A549 (cell line): ENCODE measurements around the gene GLB1L3. TPM values are rescaled to one million over a fixed set of nuclear protein-coding genes. Genes with fewer than 3 reads are reported as not detected.

Experiments used
- ATAC-seq, 2 experiments: fragments of 200-7000 bp in 1 of 2; fragments of >200 bp in 1 of 2; cut with Nextera tagmentation in 1 of 2; cut with Tn5 transposase in 1 of 2; 3 replicates each; pipeline versions ENCODE4 v1.8.0 to v1.9.1; 2018 to 2020; ENCODE audit warnings: mild to moderate bottlenecking in 1 of 2, moderate library complexity in 1 of 2
- CTCF ChIA-PET: fragments of 300-600 bp; sonication (Branson Sonifier 250); formaldehyde crosslinking; extraction: SDS; loops from one replicate; lab custom pipeline; 2021; ENCODE audit warnings: antibody characterized with exemption, inconsistent platforms; lab: Yijun Ruan, JAX
- POLR2A ChIA-PET: fragments of 350-600 bp; formaldehyde crosslinking; extraction: SDS; loops from one replicate; lab custom pipeline; 2021; ENCODE audit warnings: antibody characterized with exemption, inconsistent platforms; lab: Yijun Ruan, JAX
- DNase-seq, 2 experiments: peaks; one replicate each; pipeline versions ENCODE4 v3.0.0 to v3.0.0-alpha.2; 2011 to 2016; ENCODE audit warnings: low read depth in 1 of 2, low spot score in 1 of 2
- FAIRE-seq: peaks from 2 replicates; lab custom pipeline; 2011; peaks lifted over from hg19 to GRCh38; lab: Jason Lieb, UNC
- H3K27ac ChIP-seq, 2 experiments: fragments of >200 bp; sonication (Bioruptor Twin); formaldehyde crosslinking; 3 replicates each; pipeline ENCODE4 v1.5.1; 2016 to 2017
- H3K4me1 ChIP-seq: fragments of >200 bp; sonication (Bioruptor Twin); formaldehyde crosslinking; 3 replicates; pipeline ENCODE4 v1.6.1; 2016
- H3K4me2 ChIP-seq: fragments of >200 bp; sonication (Bioruptor Twin); formaldehyde crosslinking; 3 replicates; pipeline ENCODE4 v1.6.1; 2016
- H3K4me3 ChIP-seq: fragments of >200 bp; sonication (Bioruptor Twin); formaldehyde crosslinking; 3 replicates; pipeline ENCODE4 v1.5.1; 2016
- H3K9me3 ChIP-seq: fragments of >200 bp; sonication (Bioruptor Twin); formaldehyde crosslinking; 3 replicates; pipeline ENCODE4 v1.6.1; 2016
- ATOH8 ChIP-seq: fragments of 250-450 bp; sonication (Bioruptor Pico); IDR thresholded peaks from 2 replicates; pipeline ENCODE4 v1.5.0; 2020; ENCODE audit warnings: low read depth, mild to moderate bottlenecking, moderate library complexity
- CBX2 ChIP-seq: fragments of 200-600 bp; sonication (generic); IDR thresholded peaks from 2 replicates; pipeline ENCODE4 v1.6.1; 2016; ENCODE audit warnings: low read depth, mild to moderate bottlenecking, borderline replicate concordance
- CBX8 ChIP-seq: fragments of 200-600 bp; sonication (generic); IDR thresholded peaks from 2 replicates; pipeline ENCODE4 v1.6.1; 2016
- CHD2 ChIP-seq: fragments of 150-350 bp; IDR thresholded peaks from 2 replicates; pipeline ENCODE4 v1.6.1; 2014; ENCODE audit warnings: low read length; ENCODE audit not compliant: partially characterized antibody
- E2F6 ChIP-seq: IDR thresholded peaks from 2 replicates; pipeline ENCODE4 v1.6.1; 2012; ENCODE audit warnings: low read depth, borderline replicate concordance
- EHMT2 ChIP-seq: fragments of 200-600 bp; sonication (generic); IDR thresholded peaks from 2 replicates; pipeline ENCODE4 v1.6.1; 2016; ENCODE audit warnings: antibody characterized with exemption, low read depth, mild to moderate bottlenecking, moderate library complexity
- ESRRA ChIP-seq: fragments of 150-350 bp; IDR thresholded peaks from 2 replicates; pipeline ENCODE4 v1.6.1; 2014; ENCODE audit warnings: mild to moderate bottlenecking, low read length, borderline replicate concordance
- FOSL2 ChIP-seq, 2 experiments: fragments of 450-650 bp in 1 of 2; fragments of >200 bp in 1 of 2; sonication (Bioruptor Twin) in 1 of 2; formaldehyde crosslinking; IDR thresholded peaks; 2 replicates each; pipeline versions ENCODE4 v1.5.0 to v1.6.1; 2016 to 2020; ENCODE audit warnings: mild to moderate bottlenecking in 1 of 2, moderate library complexity in 1 of 2
- GATA3 ChIP-seq: IDR thresholded peaks from 2 replicates; pipeline ENCODE4 v1.6.1; 2012; ENCODE audit warnings: borderline replicate concordance
- HEYL ChIP-seq: fragments of 250-450 bp; sonication (Bioruptor Pico); IDR thresholded peaks from 2 replicates; pipeline ENCODE4 v1.8.0; 2021; ENCODE audit warnings: mild to moderate bottlenecking, moderate library complexity
- HOXA7 ChIP-seq: fragments of 250-450 bp; sonication (Bioruptor Pico); IDR thresholded peaks from 2 replicates; pipeline ENCODE4 v1.5.0; 2020; ENCODE audit warnings: mild to moderate bottlenecking, moderate library complexity
- HOXB13 ChIP-seq: fragments of 250-450 bp; sonication (Bioruptor Pico); IDR thresholded peaks from 2 replicates; pipeline ENCODE4 v1.5.0; 2020; ENCODE audit warnings: low read depth, mild to moderate bottlenecking, moderate library complexity
- JUNB ChIP-seq: fragments of >200 bp; sonication (Bioruptor Twin); formaldehyde crosslinking; IDR thresholded peaks from 2 replicates; pipeline ENCODE4 v1.6.1; 2016
- KDM1A ChIP-seq: fragments of 200-600 bp; sonication (generic); IDR thresholded peaks from 2 replicates; pipeline ENCODE4 v1.6.1; 2016; ENCODE audit warnings: low read depth, mild to moderate bottlenecking
- MAFK ChIP-seq: fragments of 450-650 bp; IDR thresholded peaks from 2 replicates; pipeline ENCODE4 v1.6.1; 2014; ENCODE audit not compliant: partially characterized antibody
- MAZ ChIP-seq: fragments of 150-350 bp; IDR thresholded peaks from 2 replicates; pipeline ENCODE4 v1.6.1; 2014; ENCODE audit warnings: antibody characterized with exemption, low read depth, low read length, borderline replicate concordance
- MYC ChIP-seq: IDR thresholded peaks from 2 replicates; pipeline ENCODE4 v1.6.1; 2012; ENCODE audit warnings: mild to moderate bottlenecking, inconsistent platforms, low read length, improper control_type of control experiment, borderline replicate concordance
- NPAS2 ChIP-seq: fragments of 250-450 bp; sonication (Bioruptor Pico); IDR thresholded peaks from 2 replicates; pipeline ENCODE4 v1.8.0; 2022; ENCODE audit warnings: mild to moderate bottlenecking, moderate library complexity, borderline replicate concordance
- PBX3 ChIP-seq: IDR thresholded peaks from 2 replicates; pipeline ENCODE4 v1.6.1; 2012
- RAD21 ChIP-seq, 2 experiments: fragments of >200 bp in 1 of 2; sonication (Bioruptor Twin) in 1 of 2; formaldehyde crosslinking in 1 of 2; IDR thresholded peaks in 1 of 2; conservative IDR thresholded peaks in 1 of 2; 2 replicates in 1 of 2; 3 replicates in 1 of 2; pipeline ENCODE4 v1.6.1; 2012 to 2018; ENCODE audit warnings: inconsistent platforms in 1 of 2
- RARB ChIP-seq: fragments of 250-450 bp; sonication (Bioruptor Pico); IDR thresholded peaks from 2 replicates; pipeline ENCODE4 v1.8.0; 2021; ENCODE audit warnings: mild to moderate bottlenecking, moderate library complexity
- RCOR1 ChIP-seq: fragments of 150-350 bp; IDR thresholded peaks from 2 replicates; pipeline ENCODE4 v1.6.1; 2014; ENCODE audit warnings: antibody characterized with exemption, low read length, low read depth
- TFCP2L1 ChIP-seq: fragments of 250-450 bp; sonication (Bioruptor Pico); IDR thresholded peaks from 2 replicates; pipeline ENCODE4 v1.5.0; 2021; ENCODE audit warnings: mild to moderate bottlenecking
- TP53 ChIP-seq: fragments of 250-450 bp; sonication (Bioruptor Pico); IDR thresholded peaks from 2 replicates; pipeline ENCODE4 v1.5.0; 2021; ENCODE audit warnings: mild to moderate bottlenecking, moderate library complexity
- USF2 ChIP-seq: fragments of 450-650 bp; IDR thresholded peaks from 2 replicates; pipeline ENCODE4 v1.6.1; 2014; ENCODE audit warnings: antibody characterized with exemption
- ZC3H11A ChIP-seq: fragments of 450-650 bp; IDR thresholded peaks from 2 replicates; pipeline ENCODE4 v1.6.1; 2014; ENCODE audit warnings: antibody characterized with exemption, mild to moderate bottlenecking
- ZNF302 ChIP-seq: fragments of 250-450 bp; sonication (Bioruptor Pico); IDR thresholded peaks from 2 replicates; pipeline ENCODE4 v1.9.0; 2021; ENCODE audit warnings: inconsistent platforms, mild to moderate bottlenecking, moderate library complexity
- ZSCAN20 ChIP-seq: fragments of 250-450 bp; sonication (Bioruptor Pico); IDR thresholded peaks from 2 replicates; pipeline ENCODE4 v1.8.0; 2022; ENCODE audit warnings: mild to moderate bottlenecking, moderate library complexity
- WGBS: methylation state at CpG from one replicate; pipeline ENCODE4 v1.1.6; 2017; ENCODE audit errors: missing lambda C conversion rate; 5-methylcytosine and 5-hydroxymethylcytosine counted together
- polyA plus RNA-seq, 4 experiments: library from polyadenylated mRNA; depleted of rRNA in 3 of 4; stranded (reverse); fragments of >200 nt; fragmentation: RNase III in 1 of 4; extraction: RNeasy Plus Mini Kit Qiagen cat#74134 plus additional on column Dnase treatment in 1 of 4; gene quantifications; 2 replicates in 3 of 4; 3 replicates in 1 of 4; pipeline ENCODE4 v1.2.3, GENCODE V29; 2011 to 2017

The GLB1L3 gene
- polyA plus RNA-seq, 2 of the 4 experiments (the other 2 are of a cell fraction), result not detected

GRCh38 chr11:134242376-134242775 is 33.8 kb upstream of the GLB1L3 start:
- ATAC-seq (no peak), DNase-seq (no peak), FAIRE-seq (no peak)
- CTCF ChIA-PET, result interaction anchor here (2.1 kb wide), 1 partner anchor 18 kb away, joined by 6 read pairs; the partner anchor contains the start of genes NCAPD3 and VPS26B
- TF ChIP-seq TFCP2L1 (CRISPR knock-in tag) (no peak), CHD2 (no peak), HEYL (CRISPR knock-in tag) (no peak), CBX8 (no peak), FOSL2 (IDR thresholded peaks at IDR 0.05) (no peak), FOSL2 (CRISPR knock-in tag; IDR thresholded peaks at IDR 0.05) (no peak), MAFK (no peak), KDM1A (no peak), HOXA7 (CRISPR knock-in tag) (no peak), ZNF302 (CRISPR knock-in tag) (no peak), ZC3H11A (no peak), TP53 (no peak), GATA3 (no peak), MYC (no peak), MAZ (no peak), JUNB (no peak), E2F6 (no peak)
- Histone ChIP-seq H3K27ac (no peak overlapping the region), H3K4me3 (no peak overlapping the region), H3K4me2 (no peak overlapping the region), H3K4me1 (no peaks in the 10 kb centered on the region), H3K9me3 (no peaks in the 10 kb centered on the region)
- POLR2A ChIA-PET, result no interaction called here
- WGBS, result 90% methylated on average over 9 of the region's 9 CpGs

GRCh38 chr11:134243913-134244312 is 32.3 kb upstream of the GLB1L3 start:
- Histone ChIP-seq H3K9me3 (no peaks in the 10 kb centered on the region), H3K27ac (no peak overlapping the region), H3K4me1 (no peaks in the 10 kb centered on the region), H3K4me2 (no peak overlapping the region), H3K4me3 (no peak overlapping the region)
- TF ChIP-seq TFCP2L1 (CRISPR knock-in tag) (no peak), ZNF302 (CRISPR knock-in tag) (no peak), RAD21 (conservative IDR thresholded peaks at IDR 0.05 in 1 of 2, IDR thresholded peaks at IDR 0.05 in 1 of 2) (no peak), CBX2 (no peak), TP53 (no peak), HOXB13 (no peak), FOSL2 (IDR thresholded peaks at IDR 0.05) (no peak), FOSL2 (CRISPR knock-in tag; IDR thresholded peaks at IDR 0.05) (no peak), ZSCAN20 (CRISPR knock-in tag) (no peak), RARB (CRISPR knock-in tag) (no peak), ATOH8 (CRISPR knock-in tag) (no peak), EHMT2 (no peak), USF2 (no peak), JUNB (no peak), RCOR1 (no peak), PBX3 (no peak), CBX8 (no peak), NPAS2 (no peak), ESRRA (no peak)
- CTCF ChIA-PET, result interaction anchor here (0.6 to 2.1 kb wide), 8 partner anchors 10 to 317 kb away, joined by 3 to 12 read pairs (median 6); partner anchors contain the start of genes ACAD8, NCAPD3, THYN1 and VPS26B
- POLR2A ChIA-PET, result interaction anchor here (1.3 kb wide), 1 partner anchor 19 kb away, joined by 3 read pairs; the partner anchor contains the start of gene VPS26B
- no peak for ATAC-seq
- DNase-seq, result no peak
- 96% methylated on average over 4 of the region's 4 CpGs for WGBS
- FAIRE-seq, result no peak
